Right lobe of liver (tissue), 4 donors: Measurements from ENCODE around the gene ATP5F1E.

Source experiments
- POLR2A ChIP-seq: fragments of 450-650 bp; IDR thresholded peaks from one replicate; pipeline ENCODE4 v1.6.1; 2017; ENCODE audit warnings: antibody characterized with exemption, mild to moderate bottlenecking
- TF ChIP-seq, protein P1 (sequence below), 4 donors: fragments of 200-600 bp in 3 of 4; fragments of 450-650 bp in 1 of 4; IDR thresholded peaks; one replicate each; pipeline versions ENCODE4 v1.5.1 to v1.8.0; 2016 to 2022; ENCODE audit warnings: antibody characterized with exemption in 4 of 4, mild to moderate bottlenecking in 2 of 4
- donor health status: DM: no; HTN: no; CAD: no.
- donor health status: DM: no; HTN: no; CAD: no.
- donor health status: DM: no; HTN: yes; CAD: no.

DNA sequence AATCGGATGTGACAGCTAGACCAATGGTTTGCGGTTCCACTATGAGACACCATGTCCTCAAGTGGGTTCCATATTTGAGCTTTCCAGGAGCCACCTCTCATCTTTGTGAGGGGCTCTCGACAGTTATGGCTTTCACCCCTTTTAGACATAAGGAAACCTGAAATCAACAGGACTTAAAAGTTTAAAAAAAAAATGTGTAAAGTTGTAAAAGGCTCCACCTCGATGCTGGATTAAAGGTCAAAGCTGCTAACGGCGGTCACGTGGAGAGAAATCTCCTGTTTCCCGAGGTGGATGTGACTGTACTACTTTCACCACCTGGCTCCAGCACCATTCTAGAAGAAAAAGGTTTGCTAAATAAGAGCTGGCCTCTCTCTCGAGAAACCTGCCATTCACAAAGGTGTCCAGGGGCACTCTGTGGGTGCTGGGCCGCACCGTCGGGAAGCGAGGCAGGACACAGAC lies 542 bp downstream of the ATP5F1E start:
- TF ChIP-seq, protein P1, sequence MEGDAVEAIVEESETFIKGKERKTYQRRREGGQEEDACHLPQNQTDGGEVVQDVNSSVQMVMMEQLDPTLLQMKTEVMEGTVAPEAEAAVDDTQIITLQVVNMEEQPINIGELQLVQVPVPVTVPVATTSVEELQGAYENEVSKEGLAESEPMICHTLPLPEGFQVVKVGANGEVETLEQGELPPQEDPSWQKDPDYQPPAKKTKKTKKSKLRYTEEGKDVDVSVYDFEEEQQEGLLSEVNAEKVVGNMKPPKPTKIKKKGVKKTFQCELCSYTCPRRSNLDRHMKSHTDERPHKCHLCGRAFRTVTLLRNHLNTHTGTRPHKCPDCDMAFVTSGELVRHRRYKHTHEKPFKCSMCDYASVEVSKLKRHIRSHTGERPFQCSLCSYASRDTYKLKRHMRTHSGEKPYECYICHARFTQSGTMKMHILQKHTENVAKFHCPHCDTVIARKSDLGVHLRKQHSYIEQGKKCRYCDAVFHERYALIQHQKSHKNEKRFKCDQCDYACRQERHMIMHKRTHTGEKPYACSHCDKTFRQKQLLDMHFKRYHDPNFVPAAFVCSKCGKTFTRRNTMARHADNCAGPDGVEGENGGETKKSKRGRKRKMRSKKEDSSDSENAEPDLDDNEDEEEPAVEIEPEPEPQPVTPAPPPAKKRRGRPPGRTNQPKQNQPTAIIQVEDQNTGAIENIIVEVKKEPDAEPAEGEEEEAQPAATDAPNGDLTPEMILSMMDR (IDR thresholded peaks at IDR 0.05), result no peak
- TF ChIP-seq POLR2A, result no peak
